Measurements from ENCODE around the gene STXBP5.

STXBP5 gene

DNA sequence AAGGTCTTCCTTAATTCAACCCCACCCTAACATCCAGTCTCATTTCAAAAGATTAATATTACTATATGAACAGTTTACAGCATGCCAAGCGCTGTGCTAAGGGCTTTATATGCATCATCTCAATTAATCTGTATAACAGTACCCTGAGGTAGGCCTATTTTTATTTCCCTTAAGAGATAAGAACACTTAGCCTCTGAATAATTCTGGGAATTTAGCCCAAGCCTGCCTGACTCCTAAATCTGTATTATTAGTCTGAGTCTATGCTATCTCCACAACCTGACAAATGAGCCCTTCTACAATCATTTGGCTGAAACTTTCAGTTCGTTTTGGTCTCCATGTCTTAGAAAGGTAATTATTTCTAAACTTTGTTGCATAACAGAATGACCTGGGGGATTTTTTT lies 226.6 kb downstream of the STXBP5 start:
- no peak for DNase-seq (ENCODE audit: low spot score in 2 of 2)
- no peaks in the 10 kb centered on the region for H3K4me1 Mint-ChIP-seq
- no peaks in the 10 kb centered on the region for H3K36me3 Mint-ChIP-seq
- no peak overlapping the region for H3K27ac Mint-ChIP-seq
- H3K4me3 Mint-ChIP-seq: no peak overlapping the region
- peaks cover 7% of the 10 kb centered on the region for H3K27me3 Mint-ChIP-seq
- no peak for ATAC-seq (ENCODE audit: low read depth)
- no peaks in the 10 kb centered on the region for H3K9me3 Mint-ChIP-seq

GRCh38 chr6:147434076-147434475 lies 229.9 kb downstream of the STXBP5 start:
- H3K4me3 Mint-ChIP-seq: no peak overlapping the region
- H3K4me1 Mint-ChIP-seq: no peaks in the 10 kb centered on the region
- H3K27me3 Mint-ChIP-seq: peaks cover 7% of the 10 kb centered on the region
- no peak for ATAC-seq (ENCODE audit: low read depth)
- DNase-seq (ENCODE audit: low spot score in 2 of 2): no peak
- H3K36me3 Mint-ChIP-seq: no peaks in the 10 kb centered on the region
- no peak overlapping the region for H3K27ac Mint-ChIP-seq
- no peaks in the 10 kb centered on the region for H3K9me3 Mint-ChIP-seq

DNA sequence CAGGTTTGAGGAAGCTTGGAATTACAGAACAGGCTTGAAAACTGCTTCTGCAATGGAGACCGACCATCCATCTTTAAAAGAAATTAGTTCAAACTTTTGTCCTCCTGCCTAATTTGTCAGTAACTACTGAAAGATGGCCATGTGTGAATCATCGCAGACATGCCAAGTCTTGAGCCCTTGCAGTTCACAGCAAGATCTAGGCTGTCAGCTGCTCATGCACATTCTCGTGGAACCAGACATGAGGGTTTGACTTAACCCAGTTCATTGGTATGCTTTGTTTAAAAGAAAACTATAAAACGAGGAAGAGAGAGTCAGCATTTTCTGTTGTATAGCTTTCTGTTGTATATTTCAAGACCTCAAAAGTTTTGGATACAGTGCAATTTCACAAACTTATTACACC lies 230.3 kb downstream of the STXBP5 start:
- ATAC-seq (ENCODE audit: low read depth) (no peak), DNase-seq (ENCODE audit: low spot score in 2 of 2) (no peak)
- Mint-ChIP-seq H3K4me3 (no peak overlapping the region), H3K27ac (no peak overlapping the region), H3K4me1 (no peaks in the 10 kb centered on the region), H3K36me3 (no peaks in the 10 kb centered on the region), H3K9me3 (no peaks in the 10 kb centered on the region), H3K27me3 (peaks cover 7% of the 10 kb centered on the region)

DNA sequence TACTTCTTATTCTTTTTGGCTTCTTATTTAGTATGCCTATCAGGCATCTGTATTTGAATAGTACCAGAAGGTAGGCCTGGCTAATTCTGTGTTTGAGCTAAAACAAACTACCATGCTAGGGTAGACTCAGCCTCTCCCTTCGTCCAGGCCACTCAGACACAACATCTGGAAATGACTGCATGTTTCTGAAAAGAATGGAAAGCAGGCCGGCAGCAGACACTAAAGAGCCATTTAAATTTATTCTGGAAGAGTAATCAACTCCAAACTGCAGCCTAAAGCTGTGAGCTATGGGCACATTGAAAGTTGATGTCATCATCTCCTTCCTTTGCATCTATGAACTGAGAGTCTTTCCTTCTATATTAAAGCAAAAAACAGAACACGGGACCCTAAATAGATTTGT lies 233.4 kb downstream of the STXBP5 start:
- H3K27ac Mint-ChIP-seq: no peak overlapping the region
- no peaks in the 10 kb centered on the region for H3K9me3 Mint-ChIP-seq
- no peaks in the 10 kb centered on the region for H3K36me3 Mint-ChIP-seq

GRCh38 chr6:147438758-147439528 lies 234.7 kb downstream of the STXBP5 start:
- H3K27ac Mint-ChIP-seq: no peak overlapping the region
- H3K27me3 Mint-ChIP-seq: peaks cover 7% of the 10 kb centered on the region
- ATAC-seq (ENCODE audit: low read depth) (no peak), DNase-seq (ENCODE audit: low spot score in 2 of 2) (no peak)
- H3K4me1 Mint-ChIP-seq: no peaks in the 10 kb centered on the region
- no peaks in the 10 kb centered on the region for H3K9me3 Mint-ChIP-seq
- no peaks in the 10 kb centered on the region for H3K36me3 Mint-ChIP-seq
- no peak overlapping the region for H3K4me3 Mint-ChIP-seq

More for the DNA sequence above, 233.4 kb downstream of the STXBP5 start:
- Mint-ChIP-seq H3K4me1 (no peaks in the 10 kb centered on the region), H3K27me3 (peaks cover 11% of the 10 kb centered on the region), H3K4me3 (no peak overlapping the region)
- DNase-seq (ENCODE audit: low spot score in 2 of 2): no peak
- ATAC-seq (ENCODE audit: low read depth): no peak
